Measurements from ENCODE around the gene MRGPRD.
A peak's percentile ranks its signal among the peaks of the same experiment; 100 is the strongest.
"Not testable (repeated sequence)": the region's sequence is repeated elsewhere in the genome, so short reads cannot be mapped to it uniquely, and the experiment has no call there.

Gene MRGPRD

GRCh38 chr11:69002110-69002569, 21.4 kb upstream of the MRGPRD start:
- H3K4me3 ChIP-seq (ENCODE audit: low read depth, low read length): no peak overlapping the region
- TF ChIP-seq CTCF (IDR thresholded peaks at IDR 0.05; ENCODE audit: insufficient read depth, low read depth, low read length, missing control alignments): no peak
- no peak for DNase-seq (ENCODE audit: low read depth)

GRCh38 chr11:69001243-69002081, 20.7 kb upstream of the MRGPRD start:
- TF ChIP-seq CTCF (IDR thresholded peaks at IDR 0.05; ENCODE audit: insufficient read depth, low read depth, low read length, missing control alignments): no peak
- no peak overlapping the region for H3K4me3 ChIP-seq (ENCODE audit: low read depth, low read length)
- no peak for DNase-seq (ENCODE audit: low read depth)

DNA sequence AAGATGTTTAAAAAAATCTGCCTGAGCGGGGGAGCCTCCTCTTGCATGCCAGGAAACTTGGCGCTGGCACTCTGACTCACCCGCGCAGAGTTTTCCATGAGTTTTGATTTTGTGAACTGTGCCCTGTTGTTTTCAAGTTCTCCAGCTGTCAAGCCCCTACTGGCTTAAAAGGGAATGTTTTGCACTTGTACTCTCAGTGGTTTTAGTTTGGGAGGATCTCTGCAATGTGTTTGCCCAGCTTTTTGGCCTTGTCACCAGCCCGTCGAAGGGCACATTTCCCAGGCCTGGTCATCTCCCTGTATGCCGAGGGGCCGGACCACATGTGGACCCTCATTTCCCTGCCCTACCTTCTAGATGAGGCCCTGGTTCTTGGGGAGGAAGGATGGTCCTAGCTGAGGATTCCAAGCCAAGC, 20.1 kb upstream of the MRGPRD start:
- no peak for DNase-seq (ENCODE audit: low read depth)
- H3K4me3 ChIP-seq (ENCODE audit: low read depth, low read length): no peak overlapping the region
- peak; percentile 11 for TF ChIP-seq CTCF (IDR thresholded peaks at IDR 0.05; ENCODE audit: insufficient read depth, low read depth, low read length, missing control alignments)

DNA sequence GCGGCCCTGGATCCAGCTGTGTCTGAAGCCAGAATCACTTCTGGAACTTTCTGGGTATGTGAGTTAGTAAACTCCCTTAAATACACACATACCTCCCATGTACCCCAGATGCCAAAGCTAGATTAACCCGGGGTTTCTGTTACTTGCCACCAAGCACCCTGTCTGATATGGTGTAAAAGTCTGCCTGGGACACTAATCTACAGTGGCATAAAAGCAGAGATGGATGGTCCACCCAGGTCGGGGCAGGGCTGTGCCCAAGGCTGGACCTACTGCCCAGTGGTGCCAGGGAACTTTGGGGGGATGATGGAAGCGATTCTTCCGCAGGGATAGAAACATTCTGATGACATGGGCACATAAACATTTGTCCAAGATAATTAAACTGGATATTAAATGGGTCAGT, 19.6 kb upstream of the MRGPRD start:
- H3K4me3 ChIP-seq (ENCODE audit: low read depth, low read length): no peak overlapping the region
- no peak for DNase-seq (ENCODE audit: low read depth)
- TF ChIP-seq CTCF (IDR thresholded peaks at IDR 0.05; ENCODE audit: insufficient read depth, low read depth, low read length, missing control alignments): no peak

DNA sequence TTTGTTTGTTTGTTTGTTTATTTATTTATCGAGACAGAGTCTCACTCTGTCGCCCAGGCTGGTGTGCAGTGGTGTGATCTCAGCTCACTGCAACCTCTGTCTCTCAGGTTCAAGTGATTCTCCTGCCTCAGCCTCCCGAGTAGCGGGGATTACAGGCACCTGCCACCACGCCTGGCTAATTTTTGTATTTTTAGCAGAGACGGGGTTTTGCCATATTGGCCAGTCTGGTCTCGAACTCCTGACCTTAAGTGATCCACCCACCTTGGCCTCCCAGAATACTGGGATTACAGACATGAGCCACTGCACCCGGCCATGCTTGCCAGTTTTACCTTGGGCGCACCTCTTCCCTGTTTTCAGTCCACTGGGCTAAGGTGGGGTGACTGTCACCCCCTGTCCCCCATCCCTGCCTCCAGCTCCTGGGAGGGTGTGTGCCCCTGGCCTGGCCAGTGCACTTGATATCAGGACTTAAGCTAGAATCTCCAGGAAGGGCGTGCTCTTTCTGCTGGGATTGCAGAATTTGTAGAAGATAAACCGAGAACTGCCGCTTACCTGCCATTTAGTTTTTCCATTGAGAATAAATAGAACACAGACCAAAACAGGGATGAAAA, 19.1 kb upstream of the MRGPRD start:
- H3K4me3 ChIP-seq (ENCODE audit: low read depth, low read length); DNase-seq (ENCODE audit: low read depth): not testable (repeated sequence)

DNA sequence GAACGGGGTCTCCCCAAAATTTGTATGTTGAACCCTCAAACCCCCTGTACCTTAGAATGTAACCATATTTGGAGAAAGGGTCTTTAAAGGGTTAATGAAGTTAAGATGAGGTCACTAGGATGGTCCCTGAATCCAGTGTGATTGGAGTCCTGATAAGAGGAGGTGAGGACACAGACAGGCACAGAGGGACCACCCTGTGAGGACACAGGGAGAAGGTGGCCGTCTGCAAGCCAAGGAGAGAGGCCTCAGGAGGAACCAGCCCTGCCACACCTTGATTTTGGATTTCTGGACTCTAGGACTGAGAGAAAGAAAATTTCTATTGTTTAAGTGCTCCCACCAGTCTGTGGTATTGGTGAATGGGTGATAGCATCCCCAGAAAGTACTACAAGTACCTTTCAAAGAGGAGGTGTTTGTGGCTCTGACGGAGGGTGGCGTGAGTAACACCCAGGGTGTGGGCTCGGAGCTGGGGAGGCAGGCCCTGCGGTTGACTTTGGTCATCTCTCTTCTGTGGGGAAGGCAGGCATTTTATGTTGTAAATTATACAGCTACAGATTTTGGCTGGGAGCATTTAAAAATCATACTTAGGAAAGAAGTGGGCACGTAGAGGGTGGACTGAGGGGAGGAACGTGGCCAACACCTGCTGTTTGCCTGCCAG, 18.4 kb upstream of the MRGPRD start:
- no peak for DNase-seq (ENCODE audit: low read depth)
- H3K4me3 ChIP-seq (ENCODE audit: low read depth, low read length): no peak overlapping the region
- TF ChIP-seq CTCF (IDR thresholded peaks at IDR 0.05; ENCODE audit: insufficient read depth, low read depth, low read length, missing control alignments): no peak

GRCh38 chr11:68998390-68998911, 17.7 kb upstream of the MRGPRD start:
- TF ChIP-seq CTCF (IDR thresholded peaks at IDR 0.05; ENCODE audit: insufficient read depth, low read depth, low read length, missing control alignments): no peak
- DNase-seq (ENCODE audit: low read depth): no peak
- H3K4me3 ChIP-seq (ENCODE audit: low read depth, low read length): no peak overlapping the region
